ENCODE results near the gene PIP5K1C. TPM values are rescaled to one million over a fixed set of nuclear protein-coding genes. Genes with fewer than 3 reads are reported as not detected.

PIP5K1C gene
- total and polyA plus RNA-seq, 9 donors = 8.4 to 30.0 (median 23.9) TPM

DNA sequence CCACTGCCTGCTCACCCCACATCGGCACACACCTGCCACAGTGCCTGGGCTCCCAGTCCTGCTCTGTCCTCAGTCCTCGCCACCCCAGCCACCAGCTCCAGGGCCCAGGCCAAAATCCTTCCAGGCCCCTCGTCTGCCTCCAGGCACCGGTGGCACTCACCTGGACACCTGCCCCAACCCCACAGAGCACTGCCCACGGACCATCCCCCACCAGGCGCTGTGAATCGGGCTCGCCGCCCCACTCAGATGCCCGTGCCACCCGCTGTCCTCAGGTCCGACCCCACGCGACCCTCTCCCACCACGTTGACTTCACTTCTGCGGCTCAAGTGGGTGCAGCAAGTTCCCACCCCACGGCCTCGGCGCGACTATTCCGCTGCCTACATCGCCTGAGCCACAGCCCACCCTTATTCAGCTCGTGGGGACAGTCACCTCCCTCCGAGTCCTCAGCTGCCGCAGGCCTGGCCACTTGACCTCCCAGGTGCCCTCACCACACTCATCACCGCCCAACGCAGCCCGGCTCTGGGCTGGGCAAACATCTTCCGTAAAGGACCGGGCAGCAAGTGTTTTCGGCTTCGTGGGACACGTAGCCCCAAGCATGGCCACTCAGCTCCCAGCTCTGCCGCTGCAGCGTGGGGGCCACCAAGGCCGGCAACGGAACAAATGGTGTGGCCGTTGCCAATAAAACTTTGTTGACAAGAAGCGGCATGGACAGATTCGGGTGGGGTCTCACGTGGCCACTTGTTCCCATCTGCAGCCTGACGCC is 5.7 kb downstream of the PIP5K1C start:
- 88% methylated on average over 42 of the region's 42 CpGs for WGBS (ENCODE audit: insufficient coverage)
- H3K27ac ChIP-seq (ENCODE audit: low read length) = no peak overlapping the region
- H3K9me3 ChIP-seq (replicated peaks; ENCODE audit: control insufficient read depth, low read depth, low read length) = no peaks in the 10 kb centered on the region
- no peak overlapping the region for H3K4me3 ChIP-seq (ENCODE audit: low read length)
- peaks cover 29% of the 10 kb centered on the region for H3K4me1 ChIP-seq (ENCODE audit: control insufficient read depth, insufficient read depth, low read length)
- H3K27me3 ChIP-seq (ENCODE audit: control insufficient read depth, insufficient read depth, low read length) = no peaks in the 10 kb centered on the region
- no peak for DNase-seq
- H3K36me3 ChIP-seq (ENCODE audit: control insufficient read depth, insufficient read depth, low read length) = peaks cover 9% of the 10 kb centered on the region

DNA sequence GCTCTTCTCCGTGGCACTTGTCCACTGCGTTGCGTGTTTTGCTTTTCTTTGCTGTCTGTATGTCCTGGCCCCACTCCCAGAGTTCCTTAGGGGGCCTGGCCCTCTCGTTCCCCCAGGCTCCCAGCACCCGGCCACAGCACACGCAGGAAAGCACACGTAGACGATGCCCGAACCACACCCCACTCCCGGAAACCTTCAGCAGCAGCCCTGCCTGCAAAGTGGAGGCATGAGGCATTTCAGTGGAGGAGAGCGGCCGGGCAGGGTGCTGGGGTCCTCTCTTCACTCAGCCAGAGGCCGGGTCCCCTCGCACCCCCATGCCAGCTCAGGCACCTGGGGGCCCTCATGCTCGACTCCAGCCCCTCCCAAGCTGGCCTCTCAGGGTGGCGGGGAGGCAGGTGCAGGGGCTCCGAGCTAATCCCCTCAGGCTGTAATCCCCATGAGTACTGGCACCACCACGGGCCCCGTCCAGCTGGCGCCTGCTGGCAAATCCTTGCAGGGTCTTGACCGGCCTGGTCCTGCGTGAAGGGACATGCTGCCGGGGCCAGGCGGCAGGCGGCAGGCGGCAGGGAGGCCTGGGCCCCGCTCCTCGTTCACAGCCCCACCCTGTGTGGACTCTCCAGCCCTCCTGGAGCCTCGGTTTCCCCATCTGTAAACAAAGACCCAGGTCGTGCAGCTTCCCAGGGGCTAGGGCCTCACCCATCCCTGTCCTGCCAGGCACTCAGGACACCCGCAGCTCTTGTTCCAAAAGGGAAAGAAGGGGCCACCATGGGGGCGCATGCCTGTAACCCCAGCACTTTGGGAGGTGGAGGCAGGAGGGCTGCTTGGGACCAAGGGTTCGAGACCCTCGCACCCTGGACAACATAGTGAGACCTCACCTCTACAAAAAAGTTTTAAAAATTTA is 7.0 kb downstream of the PIP5K1C start:
- H3K36me3 ChIP-seq (ENCODE audit: control insufficient read depth, insufficient read depth, low read length) = peaks cover 11% of the 10 kb centered on the region
- no peak for DNase-seq
- WGBS (ENCODE audit: insufficient coverage) = 67% methylated on average over 30 of the region's 34 CpGs
- no peak overlapping the region for H3K4me3 ChIP-seq (ENCODE audit: low read length)
- no peaks in the 10 kb centered on the region for H3K9me3 ChIP-seq (replicated peaks; ENCODE audit: control insufficient read depth, low read depth, low read length)
- H3K27ac ChIP-seq (ENCODE audit: low read length) = peak overlapping the region; percentile 47
- H3K4me1 ChIP-seq (ENCODE audit: control insufficient read depth, insufficient read depth, low read length) = peaks cover 21% of the 10 kb centered on the region
- no peaks in the 10 kb centered on the region for H3K27me3 ChIP-seq (ENCODE audit: control insufficient read depth, insufficient read depth, low read length)

DNA sequence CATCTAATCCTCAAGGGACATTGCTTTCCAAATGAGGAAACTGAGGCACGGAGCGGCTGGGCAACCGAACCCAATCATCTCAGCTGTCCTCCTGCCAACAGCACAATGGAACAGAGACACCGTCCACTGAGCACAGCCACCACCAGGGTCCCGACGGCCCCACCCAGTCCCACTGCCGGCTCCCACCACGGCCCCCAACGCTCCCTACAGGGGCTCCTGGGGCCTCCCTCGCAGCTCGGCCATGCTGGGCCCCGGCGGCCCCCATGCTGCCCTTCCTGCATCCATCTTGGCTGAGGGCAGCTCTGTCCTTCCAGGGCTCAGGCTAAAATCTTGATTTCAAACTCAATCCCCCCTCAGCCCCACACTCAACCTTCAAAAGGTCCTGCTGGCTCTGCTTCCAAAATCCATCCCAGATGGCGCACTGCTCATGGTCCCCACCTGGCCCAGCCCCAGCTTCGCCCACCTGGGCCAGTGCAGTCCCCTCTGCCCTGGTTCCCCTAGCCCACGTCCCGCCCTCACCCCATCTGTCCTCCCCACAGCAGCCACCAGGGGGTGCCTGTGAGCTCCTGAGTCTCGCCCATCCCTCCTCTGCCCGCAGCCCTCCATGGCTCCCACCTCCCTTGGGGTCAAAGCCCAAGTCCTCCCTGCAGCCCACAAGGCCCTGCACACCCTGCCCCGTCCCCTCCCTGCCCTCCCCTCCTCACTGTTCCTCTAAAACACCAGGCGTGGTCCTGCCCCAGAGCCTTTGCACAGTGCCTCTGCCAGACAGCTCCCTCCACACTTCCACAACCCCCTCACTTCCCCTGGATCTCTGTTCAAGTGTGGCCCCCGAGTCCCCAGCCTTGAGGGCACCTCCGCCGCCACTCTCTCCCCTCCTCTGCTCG is 7.9 kb downstream of the PIP5K1C start:
- peaks cover 11% of the 10 kb centered on the region for H3K36me3 ChIP-seq (ENCODE audit: control insufficient read depth, insufficient read depth, low read length)
- H3K4me1 ChIP-seq (ENCODE audit: control insufficient read depth, insufficient read depth, low read length) = peaks cover 18% of the 10 kb centered on the region
- H3K27ac ChIP-seq (ENCODE audit: low read length) = no peak overlapping the region
- no peak for DNase-seq
- 87% methylated on average over 25 of the region's 25 CpGs for WGBS (ENCODE audit: insufficient coverage)
- H3K27me3 ChIP-seq (ENCODE audit: control insufficient read depth, insufficient read depth, low read length) = no peaks in the 10 kb centered on the region
- no peak overlapping the region for H3K4me3 ChIP-seq (ENCODE audit: low read length)
- H3K9me3 ChIP-seq (replicated peaks; ENCODE audit: control insufficient read depth, low read depth, low read length) = no peaks in the 10 kb centered on the region

DNA sequence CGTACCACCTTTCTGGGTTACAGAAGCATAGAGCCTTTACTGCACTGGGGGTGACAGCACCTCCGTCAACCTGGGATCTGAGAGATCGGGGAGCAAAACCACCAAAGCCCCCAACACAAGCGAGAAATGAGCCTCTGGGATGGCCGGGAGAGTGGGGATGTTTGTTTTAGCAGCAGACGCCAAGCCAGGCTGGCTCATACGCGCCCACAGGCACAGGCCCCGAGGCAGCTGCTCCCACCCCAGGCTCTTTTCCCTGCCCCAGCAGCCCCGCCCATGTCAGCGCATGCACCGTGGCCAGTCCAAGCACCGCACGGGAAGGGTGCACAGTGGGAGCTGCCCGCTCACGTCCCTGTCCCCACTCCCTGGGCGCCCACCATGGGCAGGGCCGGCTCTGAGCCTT is 8.5 kb downstream of the PIP5K1C start:
- 95% methylated on average over 17 of the region's 18 CpGs for WGBS (ENCODE audit: insufficient coverage)

DNA sequence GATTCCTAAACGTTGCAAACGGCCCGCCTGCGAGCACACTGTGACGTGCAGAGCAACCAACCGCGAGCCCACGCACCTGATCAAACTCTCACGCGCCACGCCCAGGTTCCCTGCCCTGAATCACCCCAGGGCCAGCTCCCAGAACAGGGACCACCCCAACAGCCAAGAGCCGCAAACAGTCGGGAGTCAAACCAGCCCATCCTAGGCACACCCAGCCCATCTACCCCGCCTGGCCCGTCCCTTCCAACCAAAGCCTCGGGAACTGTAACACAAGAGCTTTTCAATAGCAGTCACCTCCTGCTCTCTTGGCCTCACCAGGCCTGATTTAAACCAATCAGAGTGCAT is 8.9 kb downstream of the PIP5K1C start:
- 89% methylated on average over 16 of the region's 16 CpGs for whole genome bisulfite sequencing (ENCODE audit: insufficient coverage)

More for the DNA sequence above, 8.5 kb downstream of the PIP5K1C start:
- Histone ChIP-seq H3K9me3 (replicated peaks; ENCODE audit: control insufficient read depth, low read depth, low read length) (no peaks in the 10 kb centered on the region), H3K4me3 (ENCODE audit: low read length) (no peak overlapping the region), H3K4me1 (ENCODE audit: control insufficient read depth, insufficient read depth, low read length) (peaks cover 18% of the 10 kb centered on the region), H3K27ac (ENCODE audit: low read length) (no peak overlapping the region), H3K27me3 (ENCODE audit: control insufficient read depth, insufficient read depth, low read length) (no peaks in the 10 kb centered on the region), H3K36me3 (ENCODE audit: control insufficient read depth, insufficient read depth, low read length) (peaks cover 11% of the 10 kb centered on the region)
- DNase-seq = no peak

DNA sequence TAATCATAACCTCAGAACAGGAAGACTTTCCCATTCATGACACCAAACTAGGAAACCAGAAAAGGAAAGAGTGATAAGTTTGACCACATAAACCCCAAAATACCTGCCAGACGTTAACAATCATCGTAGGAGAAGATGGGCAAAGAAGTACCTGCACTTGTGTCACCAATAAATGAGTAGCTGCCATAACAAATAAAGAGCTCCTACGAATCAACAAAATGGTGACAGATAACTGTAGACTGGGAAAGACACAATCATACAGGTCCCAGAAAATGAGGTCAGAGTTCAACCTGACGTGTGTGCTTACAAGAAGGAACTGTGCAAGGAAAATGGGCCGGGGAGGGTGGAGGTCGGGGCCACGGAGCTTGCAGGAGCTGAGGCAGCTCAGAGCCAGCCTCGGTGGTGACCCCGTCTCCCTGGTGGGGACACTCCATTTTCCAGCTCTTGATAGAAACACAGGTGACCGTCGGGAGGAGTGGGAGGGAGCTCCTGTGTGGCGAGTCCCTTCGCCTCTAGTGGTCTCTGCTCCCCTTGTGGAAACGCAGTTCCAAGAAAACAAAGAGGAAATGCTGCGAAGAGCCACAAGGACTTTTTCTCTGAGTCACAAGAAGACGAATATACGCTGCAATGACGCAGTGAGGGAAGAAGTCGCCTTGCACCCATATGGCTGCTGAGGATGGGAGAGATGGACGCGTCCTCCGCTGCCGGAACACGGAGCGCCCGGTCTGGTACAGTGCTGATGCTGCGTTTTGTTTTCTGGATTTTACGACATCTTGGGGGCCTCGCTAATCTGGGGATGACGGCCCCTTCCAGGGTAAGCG is 9.5 kb downstream of the PIP5K1C start:
- DNase-seq = no peak
- peaks cover 18% of the 10 kb centered on the region for H3K4me1 ChIP-seq (ENCODE audit: control insufficient read depth, insufficient read depth, low read length)
- H3K36me3 ChIP-seq (ENCODE audit: control insufficient read depth, insufficient read depth, low read length) = peaks cover 11% of the 10 kb centered on the region
- H3K9me3 ChIP-seq (replicated peaks; ENCODE audit: control insufficient read depth, low read depth, low read length) = no peaks in the 10 kb centered on the region
- H3K27me3 ChIP-seq (ENCODE audit: control insufficient read depth, insufficient read depth, low read length) = no peaks in the 10 kb centered on the region
- 90% methylated on average over 28 of the region's 31 CpGs for WGBS (ENCODE audit: insufficient coverage)
- H3K4me3 ChIP-seq (ENCODE audit: low read length) = no peak overlapping the region
- no peak overlapping the region for H3K27ac ChIP-seq (ENCODE audit: low read length)

More for the DNA sequence above, 8.9 kb downstream of the PIP5K1C start:
- no peak overlapping the region for H3K4me3 ChIP-seq (ENCODE audit: low read length)
- H3K9me3 ChIP-seq (replicated peaks; ENCODE audit: control insufficient read depth, low read depth, low read length) = no peaks in the 10 kb centered on the region
- H3K4me1 ChIP-seq (ENCODE audit: control insufficient read depth, insufficient read depth, low read length) = peaks cover 18% of the 10 kb centered on the region
- H3K27ac ChIP-seq (ENCODE audit: low read length) = no peak overlapping the region
- H3K36me3 ChIP-seq (ENCODE audit: control insufficient read depth, insufficient read depth, low read length) = peaks cover 11% of the 10 kb centered on the region
- H3K27me3 ChIP-seq (ENCODE audit: control insufficient read depth, insufficient read depth, low read length) = no peaks in the 10 kb centered on the region
- no peak for DNase-seq

DNA sequence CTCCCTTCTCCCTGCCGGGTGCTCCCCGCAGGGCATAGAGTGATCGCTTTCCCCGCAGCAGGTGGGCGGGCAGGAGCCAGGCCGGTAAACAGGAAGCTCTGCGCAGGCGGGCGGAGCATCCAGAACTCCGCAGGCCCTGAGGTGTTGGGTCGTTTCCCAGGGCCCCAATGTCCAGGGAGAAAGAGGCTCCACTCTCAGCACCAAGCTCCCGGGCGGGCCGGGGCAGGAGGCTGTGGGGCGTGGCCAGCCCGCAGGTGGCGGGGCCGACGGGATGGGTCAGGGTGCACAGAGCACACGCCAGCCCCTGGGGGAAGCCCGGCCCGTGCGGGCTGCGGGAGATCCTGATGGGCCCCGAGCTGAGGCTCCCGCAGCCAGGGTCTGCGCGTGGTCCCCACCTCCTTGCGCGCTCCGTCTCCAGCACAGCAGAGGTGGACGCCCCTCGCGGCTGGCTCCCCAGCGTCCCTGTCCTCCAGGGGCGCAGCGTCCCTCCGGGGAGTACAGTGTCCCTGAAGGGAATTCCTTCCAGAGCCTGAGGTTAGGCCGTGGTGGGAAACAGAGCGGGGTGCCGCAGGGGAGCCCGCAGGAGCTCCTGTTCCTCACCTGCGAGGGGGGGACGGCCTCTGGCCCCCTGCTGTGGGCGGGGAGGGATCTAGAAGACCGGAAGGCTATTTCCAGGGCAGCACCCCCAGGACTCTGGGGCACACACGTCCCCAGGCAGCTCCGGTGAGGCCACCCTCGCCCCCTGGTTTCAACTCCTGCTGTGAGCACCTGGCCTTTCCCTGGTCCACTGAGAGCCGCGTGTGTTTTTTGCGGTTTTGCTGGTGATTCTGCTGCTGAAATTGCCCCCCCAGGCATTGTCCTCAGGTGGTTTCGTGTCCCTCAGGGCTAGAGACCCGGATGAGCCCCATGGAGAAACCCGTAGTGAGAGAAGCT is 12.2 kb downstream of the PIP5K1C start:
- Histone ChIP-seq H3K4me1 (ENCODE audit: control insufficient read depth, insufficient read depth, low read length) (peaks cover 16% of the 10 kb centered on the region), H3K4me3 (ENCODE audit: low read length) (no peak overlapping the region)

DNA sequence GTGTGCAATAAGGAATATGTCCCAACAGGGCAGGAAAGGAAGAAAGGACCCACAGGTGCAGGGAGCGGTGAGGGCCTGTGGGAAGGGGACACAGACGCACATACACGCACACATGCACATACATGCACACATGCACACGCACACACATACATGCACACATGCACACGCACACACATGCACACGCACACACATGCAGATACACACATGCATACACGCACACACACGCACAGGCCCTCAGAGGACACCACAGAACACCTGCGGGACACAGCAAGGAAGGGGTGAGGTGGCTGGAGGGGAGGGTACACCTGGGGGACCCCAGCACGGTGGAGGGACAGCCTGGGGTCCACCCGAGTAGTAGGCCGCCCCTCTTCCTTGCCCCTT is 12.9 kb downstream of the PIP5K1C start:
- Histone ChIP-seq H3K27me3 (ENCODE audit: control insufficient read depth, insufficient read depth, low read length) (no peaks in the 10 kb centered on the region), H3K27ac (ENCODE audit: low read length) (no peak overlapping the region), H3K9me3 (replicated peaks; ENCODE audit: control insufficient read depth, low read depth, low read length) (peaks cover 9% of the 10 kb centered on the region), H3K36me3 (ENCODE audit: control insufficient read depth, insufficient read depth, low read length) (peaks cover 11% of the 10 kb centered on the region), H3K4me3 (ENCODE audit: low read length) (no peak overlapping the region), H3K4me1 (ENCODE audit: control insufficient read depth, insufficient read depth, low read length) (peaks cover 15% of the 10 kb centered on the region)
- no peak for DNase-seq
- WGBS (ENCODE audit: insufficient coverage) = 84% methylated on average over 5 of the region's 12 CpGs

More for the DNA sequence above, 12.2 kb downstream of the PIP5K1C start:
- Histone ChIP-seq H3K27me3 (ENCODE audit: control insufficient read depth, insufficient read depth, low read length) (no peaks in the 10 kb centered on the region), H3K27ac (ENCODE audit: low read length) (no peak overlapping the region), H3K36me3 (ENCODE audit: control insufficient read depth, insufficient read depth, low read length) (peaks cover 9% of the 10 kb centered on the region), H3K9me3 (replicated peaks; ENCODE audit: control insufficient read depth, low read depth, low read length) (peaks cover 9% of the 10 kb centered on the region)
- WGBS (ENCODE audit: insufficient coverage) = 38% methylated on average over 48 of the region's 55 CpGs
- no peak for DNase-seq
